ENCODE measurements around the gene NTS.

The NTS gene

GRCh38 chr12:85836197-85837090, 37.7 kb upstream of the NTS start, which contains the start of gene RASSF9 (continued):
- no peak for TF ChIP-seq ZNF701 (tag by site-specific recombination; IDR thresholded peaks at IDR 0.05)
- no peak for TF ChIP-seq ZNF138 (tag by site-specific recombination; IDR thresholded peaks at IDR 0.05; ENCODE audit: borderline replicate concordance)
- 0 out of 2 replicates have a peak, but pooled peaks have one; percentile 31 for TF ChIP-seq ZXDB (tag by site-specific recombination; IDR thresholded peaks at IDR 0.05)
- no peak for TF ChIP-seq HOXD13 (CRISPR knock-in tag; IDR thresholded peaks at IDR 0.05; ENCODE audit: borderline replicate concordance)
- no peak for TF ChIP-seq OVOL3 (tag by site-specific recombination; IDR thresholded peaks at IDR 0.05)

GRCh38 chr12:85843606-85844310, 30.3 kb upstream of the NTS start:
- POLR2A ChIA-PET = no interaction called here
- H3K36me3 ChIP-seq (ENCODE audit: control insufficient read depth in 2 of 2, insufficient read depth in 1 of 2, low read length in 2 of 2) = no peaks in the 10 kb centered on the region
- no peak overlapping the region for H3K4me3 ChIP-seq (ENCODE audit: low read depth, low read length)
- CTCF ChIA-PET = interaction anchor here (1.3 kb wide), 1 partner anchor 28 kb away, joined by 3 read pairs; no protein-coding TSS in a partner anchor
- no peaks in the 10 kb centered on the region for H3K9me3 ChIP-seq (ENCODE audit: control insufficient read depth, insufficient read depth, low read depth, low read length)
- H3K27ac ChIP-seq (ENCODE audit: extremely low read depth, low read depth, low read length) = no peak overlapping the region
- TF ChIP-seq ZFP41 (tag by site-specific recombination; IDR thresholded peaks at IDR 0.05; ENCODE audit: borderline replicate concordance) = no peak
- TF ChIP-seq INSM2 (tag by site-specific recombination; IDR thresholded peaks at IDR 0.05) = no peak
- TF ChIP-seq ZFP3 (tag by site-specific recombination; IDR thresholded peaks at IDR 0.05; ENCODE audit: low read depth) = no peak
- TF ChIP-seq ZNF510 (tag by site-specific recombination; IDR thresholded peaks at IDR 0.05; ENCODE audit: insufficient replicate concordance) = no peak
- no peak for TF ChIP-seq SP3 (tag by site-specific recombination; IDR thresholded peaks at IDR 0.05)
- no peak for TF ChIP-seq ZNF76 (tag by site-specific recombination; IDR thresholded peaks at IDR 0.05; ENCODE audit: borderline replicate concordance, low read depth)
- H3K4me1 ChIP-seq (ENCODE audit: control insufficient read depth, insufficient read depth, low read length) = 0 out of 2 replicates have a peak, but pooled peaks cover 2% of the 10 kb centered on the region

GRCh38 chr12:85849344-85849743, 24.8 kb upstream of the NTS start:
- 0 out of 2 replicates have a peak, but pooled peaks cover 2% of the 10 kb centered on the region for H3K4me1 ChIP-seq (ENCODE audit: control insufficient read depth, insufficient read depth, low read length)
- no peak overlapping the region for H3K4me3 ChIP-seq (ENCODE audit: low read depth, low read length)
- no peaks in the 10 kb centered on the region for H3K36me3 ChIP-seq (ENCODE audit: control insufficient read depth in 2 of 2, insufficient read depth in 1 of 2, low read length in 2 of 2)
- CTCF ChIA-PET = no interaction called here
- TF ChIP-seq ZNF24 (tag by site-specific recombination; IDR thresholded peaks at IDR 0.05) = no peak
- no peak for TF ChIP-seq ZNF19 (tag by site-specific recombination; IDR thresholded peaks at IDR 0.05; ENCODE audit: low read depth)
- TF ChIP-seq ZNF610 (tag by site-specific recombination; IDR thresholded peaks at IDR 0.05; ENCODE audit: borderline replicate concordance) = no peak
- no peak for TF ChIP-seq ZNF221 (tag by site-specific recombination; IDR thresholded peaks at IDR 0.05; ENCODE audit: borderline replicate concordance)
- no peak for TF ChIP-seq ZBTB48 (tag by site-specific recombination; IDR thresholded peaks at IDR 0.05)
- no peak overlapping the region for H3K27ac ChIP-seq (ENCODE audit: extremely low read depth, low read depth, low read length)
- POLR2A ChIA-PET = interaction anchor here (0.7 kb wide), 1 partner anchor 66 kb away, joined by 8 read pairs; no protein-coding TSS in a partner anchor
- no peaks in the 10 kb centered on the region for H3K9me3 ChIP-seq (ENCODE audit: control insufficient read depth, insufficient read depth, low read depth, low read length)

- H3K4me3 ChIP-seq (ENCODE audit: low read depth, low read length) = no peak overlapping the region
- H3K27ac ChIP-seq (ENCODE audit: extremely low read depth, low read depth, low read length) = no peak overlapping the region
- no peaks in the 10 kb centered on the region for H3K9me3 ChIP-seq (ENCODE audit: control insufficient read depth, insufficient read depth, low read depth, low read length)
- H3K4me1 ChIP-seq (ENCODE audit: control insufficient read depth, insufficient read depth, low read length) = no peaks in the 10 kb centered on the region
- no peak for TF ChIP-seq ZNF140 (tag by site-specific recombination; IDR thresholded peaks at IDR 0.05)
- ChIA-PET CTCF (interaction anchor here (1.0 to 3.3 kb wide), 2 partner anchors 12 to 15 kb away, joined by 3 to 23 read pairs; no protein-coding TSS in a partner anchor), POLR2A (interaction anchor here (0.6 kb wide), 1 partner anchor 229 kb away, joined by 3 read pairs; no protein-coding TSS in a partner anchor)
- no peaks in the 10 kb centered on the region for H3K36me3 ChIP-seq (ENCODE audit: control insufficient read depth in 2 of 2, insufficient read depth in 1 of 2, low read length in 2 of 2)
These were observed 18.8 kb upstream of the NTS start for GRCh38 chr12:85855305-85855704.
